C4-2B (cell line): ENCODE results near the gene COL19A1.

ENCODE experiments used
- H3K27ac ChIP-seq: fragments of 450-650 bp; 2 replicates; pipeline ENCODE4 v1.5.1; 2017
- CTCF ChIP-seq: fragments of 450-650 bp; conservative IDR thresholded peaks from 2 replicates; pipeline ENCODE4 v1.5.1; 2017; ENCODE audit warnings: mild to moderate bottlenecking
- ZFX ChIP-seq: fragments of 450-650 bp; IDR thresholded peaks from 2 replicates; pipeline ENCODE4 v1.6.1; 2017

Gene COL19A1

DNA sequence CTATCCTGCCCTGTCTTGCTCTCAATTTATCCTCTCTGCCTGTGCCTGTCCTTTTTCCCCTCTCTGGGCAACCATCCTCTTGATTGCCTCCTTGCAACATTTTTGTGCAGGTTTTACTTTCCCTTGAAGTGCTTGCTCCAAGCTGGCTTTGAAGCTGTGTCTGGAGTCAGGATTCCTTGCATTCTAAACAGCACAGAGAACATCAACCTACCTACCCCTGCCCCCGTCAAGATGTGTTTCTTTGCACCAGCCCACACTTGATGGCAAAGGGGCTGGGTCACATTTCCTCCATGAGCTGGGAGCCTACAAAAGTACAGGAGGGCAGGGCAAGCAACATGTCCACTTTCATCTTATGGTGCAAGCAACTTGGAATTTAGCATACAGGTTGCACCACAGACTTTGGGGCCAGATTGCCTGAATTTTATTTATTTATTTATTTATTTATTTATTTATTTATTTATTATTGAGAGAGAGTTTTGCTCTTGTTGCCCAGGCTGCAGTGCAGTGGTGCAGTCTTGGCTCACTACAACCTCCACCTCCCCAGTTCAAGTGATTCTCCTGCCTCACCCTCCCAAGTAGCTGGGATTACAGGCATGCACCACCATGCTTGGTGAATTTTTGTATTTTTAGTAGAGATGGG lies 206.3 kb downstream of the COL19A1 start:
- TF ChIP-seq ZFX (no peak), CTCF (no peak)
- H3K27ac ChIP-seq, result no peak overlapping the region

DNA sequence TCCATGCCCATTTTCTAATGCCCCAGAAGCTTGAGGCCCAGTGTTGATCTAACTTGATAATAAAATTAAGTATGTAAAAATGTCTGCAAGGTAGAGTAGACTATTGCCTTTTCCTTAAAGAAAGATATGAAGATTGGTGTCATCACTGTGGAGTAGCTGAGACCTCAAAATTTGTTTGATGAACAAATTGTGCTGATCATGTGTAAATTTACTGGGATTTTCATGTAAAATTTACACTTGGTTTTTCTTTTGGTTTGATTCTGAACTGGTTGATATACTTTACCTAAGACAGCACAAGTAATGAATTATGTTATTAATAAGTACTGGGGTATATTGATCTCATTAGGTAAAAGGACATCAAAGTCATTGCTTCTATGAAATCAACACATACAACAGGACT lies 207.3 kb downstream of the COL19A1 start:
- no peak overlapping the region for H3K27ac ChIP-seq
- TF ChIP-seq CTCF (no peak), ZFX (no peak)

DNA sequence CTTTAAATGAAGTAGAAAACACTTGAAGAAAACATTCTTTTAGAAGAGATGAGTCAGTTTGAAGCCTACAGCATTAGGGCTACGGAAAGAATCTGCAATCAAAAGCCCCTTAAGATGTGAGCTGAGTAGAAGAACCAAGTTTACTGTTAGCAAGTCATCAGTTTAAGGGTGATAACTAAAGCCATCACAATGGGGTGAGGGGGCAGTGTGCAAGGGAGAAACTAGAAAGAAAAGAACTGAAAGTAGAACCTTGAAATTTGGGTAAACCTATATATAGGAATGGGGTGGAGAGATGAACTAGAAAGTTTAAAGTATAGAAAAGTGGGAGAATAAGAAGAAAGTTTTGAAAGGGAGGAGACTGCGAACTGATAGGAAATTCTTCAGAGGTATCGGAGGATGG lies 212.9 kb downstream of the COL19A1 start:
- no peak for TF ChIP-seq ZFX
- no peak overlapping the region for H3K27ac ChIP-seq

DNA sequence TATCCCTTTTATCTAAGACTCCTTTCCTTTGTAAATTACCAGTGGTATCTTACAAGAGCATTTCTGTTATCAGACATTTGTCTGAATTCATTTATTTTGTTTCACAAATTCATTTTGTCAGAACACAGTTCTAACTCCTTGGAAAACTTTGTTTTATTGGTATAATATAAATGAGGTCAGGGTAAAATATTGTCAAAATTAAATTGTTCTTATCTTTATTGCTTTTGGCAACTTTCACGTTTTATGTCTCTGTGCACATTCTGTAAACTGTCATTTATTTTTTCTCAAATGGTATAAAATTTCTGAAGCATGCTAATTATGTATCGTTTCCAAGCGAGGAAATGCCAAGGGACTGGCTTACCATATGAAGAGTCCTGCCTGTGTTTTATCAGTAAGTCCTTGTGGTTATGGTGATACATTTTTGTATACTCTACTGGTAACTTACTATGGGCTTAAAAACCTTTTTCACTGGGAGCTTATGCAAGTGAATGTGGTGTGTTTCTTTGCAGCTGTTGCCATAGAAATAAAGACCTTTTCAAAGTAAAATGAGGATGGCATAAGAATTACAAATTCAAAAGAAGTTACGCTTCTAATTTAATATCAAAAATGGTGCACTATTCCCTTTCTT lies 214.2 kb downstream of the COL19A1 start:
- no peak overlapping the region for H3K27ac ChIP-seq
- no peak for TF ChIP-seq ZFX
- TF ChIP-seq CTCF, result no peak

DNA sequence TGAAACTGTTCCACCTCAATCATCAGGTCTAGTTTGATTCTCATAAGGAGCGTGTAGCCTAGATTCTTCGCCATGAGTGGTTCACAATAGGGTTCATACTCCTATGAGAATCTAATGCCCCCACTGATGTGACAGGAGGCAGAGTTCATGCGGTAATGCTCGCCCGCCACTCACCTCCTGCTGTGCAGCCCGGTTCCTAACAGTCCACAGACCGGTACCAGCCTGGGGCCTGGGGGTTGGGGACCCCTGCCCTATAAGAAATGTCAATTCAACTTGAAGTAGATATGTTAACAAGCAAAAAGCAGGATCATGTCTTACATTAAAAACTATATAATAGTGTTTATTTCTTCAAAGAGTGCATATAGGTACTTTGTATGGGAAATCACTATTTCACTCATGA lies 216.5 kb downstream of the COL19A1 start:
- no peak overlapping the region for H3K27ac ChIP-seq
- TF ChIP-seq ZFX (no peak), CTCF (no peak)

- TF ChIP-seq ZFX (no peak), CTCF (no peak)
- H3K27ac ChIP-seq, result no peak overlapping the region
Observed at GRCh38 chr6:70086806-70087205, 220.4 kb downstream of the COL19A1 start.

DNA sequence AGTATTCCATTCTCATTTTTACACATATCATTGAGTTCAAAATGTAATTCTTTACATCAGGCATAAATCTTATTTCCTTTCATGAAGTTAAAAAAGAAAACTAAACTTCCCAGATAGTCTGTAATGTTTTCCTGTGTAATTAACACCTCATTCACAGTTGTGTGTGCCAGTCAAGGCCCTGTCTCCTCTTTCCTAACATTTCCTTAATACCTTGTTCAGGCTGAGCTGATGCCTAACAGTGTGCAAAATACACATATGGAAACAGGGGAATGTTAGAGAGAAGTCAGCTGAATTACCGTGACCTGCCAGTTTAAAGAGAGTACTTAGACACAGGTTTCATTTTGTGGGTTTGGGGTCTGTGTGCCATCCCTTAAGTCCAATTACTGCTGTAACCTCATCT lies 227.8 kb downstream of the COL19A1 start:
- TF ChIP-seq ZFX, result no peak
- TF ChIP-seq CTCF, result no peak
- H3K27ac ChIP-seq, result no peak overlapping the region

GRCh38 chr6:70099732-70100131 lies 233.4 kb downstream of the COL19A1 start:
- TF ChIP-seq CTCF, result no peak
- no peak for TF ChIP-seq ZFX
- H3K27ac ChIP-seq, result no peak overlapping the region
